ENCODE measurements around the gene HBM. TPM values are rescaled to one million over a fixed set of nuclear protein-coding genes. Genes with fewer than 3 reads are reported as not detected.

Gene HBM
- total and polyA plus RNA-seq, 11 donors: 0.54 to 0.62 (median 0.58) TPM; not detected in 7

DNA sequence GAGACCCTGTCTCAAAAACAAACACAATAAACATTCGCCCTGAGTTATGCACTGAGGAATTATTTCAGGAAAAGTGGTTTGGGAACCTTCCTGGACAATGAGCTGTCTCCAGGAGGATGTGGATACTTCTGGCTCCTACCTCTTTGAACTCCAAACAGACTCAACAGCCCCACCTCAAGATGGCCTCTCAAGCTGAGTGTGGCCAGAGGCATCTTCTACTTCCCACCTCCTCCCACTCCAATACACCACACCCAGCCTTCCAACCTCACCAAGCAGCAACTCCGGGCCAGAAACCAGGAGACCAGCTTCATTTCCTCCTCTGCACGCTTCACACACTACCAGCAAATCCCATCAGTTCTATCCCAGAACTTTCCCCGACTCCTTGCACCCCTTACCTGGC is 26.1 kb downstream of the HBM start:
- intact Hi-C loops (cut with DNase I): no loop called here
- Histone ChIP-seq H3K9me3 (no peaks in the 10 kb centered on the region), H3K27me3 (no peaks in the 10 kb centered on the region), H3K4me3 (no peak overlapping the region), H3K36me3 (peaks cover 3 to 98% (median 96%) of the 10 kb centered on the region in 9 donors), H3K27ac (no peak overlapping the region), H3K4me1 (no peaks in the 10 kb centered on the region)
- DNase-seq (no peak), ATAC-seq (no peak)
- TF ChIP-seq POLR2A (IDR thresholded peaks at IDR 0.05): no peak
- TF ChIP-seq, protein P1, sequence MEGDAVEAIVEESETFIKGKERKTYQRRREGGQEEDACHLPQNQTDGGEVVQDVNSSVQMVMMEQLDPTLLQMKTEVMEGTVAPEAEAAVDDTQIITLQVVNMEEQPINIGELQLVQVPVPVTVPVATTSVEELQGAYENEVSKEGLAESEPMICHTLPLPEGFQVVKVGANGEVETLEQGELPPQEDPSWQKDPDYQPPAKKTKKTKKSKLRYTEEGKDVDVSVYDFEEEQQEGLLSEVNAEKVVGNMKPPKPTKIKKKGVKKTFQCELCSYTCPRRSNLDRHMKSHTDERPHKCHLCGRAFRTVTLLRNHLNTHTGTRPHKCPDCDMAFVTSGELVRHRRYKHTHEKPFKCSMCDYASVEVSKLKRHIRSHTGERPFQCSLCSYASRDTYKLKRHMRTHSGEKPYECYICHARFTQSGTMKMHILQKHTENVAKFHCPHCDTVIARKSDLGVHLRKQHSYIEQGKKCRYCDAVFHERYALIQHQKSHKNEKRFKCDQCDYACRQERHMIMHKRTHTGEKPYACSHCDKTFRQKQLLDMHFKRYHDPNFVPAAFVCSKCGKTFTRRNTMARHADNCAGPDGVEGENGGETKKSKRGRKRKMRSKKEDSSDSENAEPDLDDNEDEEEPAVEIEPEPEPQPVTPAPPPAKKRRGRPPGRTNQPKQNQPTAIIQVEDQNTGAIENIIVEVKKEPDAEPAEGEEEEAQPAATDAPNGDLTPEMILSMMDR (IDR thresholded peaks at IDR 0.05): no peak
- 88 to 96% (median 91%) methylated on average over 4 of the region's 4 CpGs for WGBS, 4 donors

DNA sequence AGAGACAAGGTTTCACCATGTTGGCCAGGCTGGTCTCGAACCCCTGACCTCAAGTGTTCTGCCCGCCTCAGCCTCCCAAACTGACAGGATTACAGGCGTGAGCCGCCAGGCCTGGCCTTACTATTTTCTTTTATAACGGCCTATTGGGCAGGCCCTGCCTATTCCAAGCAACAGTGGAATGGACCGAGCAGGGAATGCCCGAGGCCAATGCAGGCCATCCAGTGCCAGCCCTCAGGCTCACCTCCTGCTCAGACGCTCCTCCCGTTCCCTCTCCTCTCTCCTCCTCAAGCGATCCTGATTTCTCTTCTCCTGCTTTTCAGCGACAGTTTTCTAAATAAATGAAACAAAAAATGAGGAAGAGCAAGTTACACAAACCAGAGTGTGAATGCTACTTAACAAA is 26.9 kb downstream of the HBM start:
- no peak for DNase-seq
- no peak for ATAC-seq
- H3K9me3 ChIP-seq: no peaks in the 10 kb centered on the region
- TF ChIP-seq, protein P1 (IDR thresholded peaks at IDR 0.05): no peak
- TF ChIP-seq POLR2A (IDR thresholded peaks at IDR 0.05): no peak
- H3K27me3 ChIP-seq: no peaks in the 10 kb centered on the region
- H3K4me1 ChIP-seq: no peaks in the 10 kb centered on the region
- WGBS, 4 donors: 94 to 97% (median 97%) methylated on average over 11 of the region's 11 CpGs
- intact Hi-C loops (cut with DNase I): no loop called here
- H3K27ac ChIP-seq: no peak overlapping the region
- H3K4me3 ChIP-seq: no peak overlapping the region
- H3K36me3 ChIP-seq: peaks cover 3 to 100% (median 99%) of the 10 kb centered on the region in 9 donors

DNA sequence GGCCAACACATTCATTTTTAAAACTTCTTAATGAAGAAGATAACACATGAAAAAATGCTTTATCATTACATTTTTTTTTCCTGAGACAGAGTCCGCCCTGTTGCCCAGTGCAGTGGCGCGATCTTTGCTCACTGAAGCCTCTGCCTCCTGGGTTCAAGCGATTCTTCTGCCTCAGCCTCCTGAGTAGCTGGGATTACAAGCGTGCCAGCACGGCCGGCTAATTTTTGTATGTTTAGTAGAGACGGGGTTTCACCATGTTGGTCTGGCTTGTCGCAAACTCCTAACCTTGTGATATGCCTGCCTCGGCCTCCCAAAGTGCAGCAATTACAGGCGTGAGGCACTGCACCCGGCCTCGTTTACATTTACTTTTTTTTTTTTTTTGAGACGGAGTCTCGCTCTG is 27.7 kb downstream of the HBM start:
- Histone ChIP-seq H3K4me1 (no peaks in the 10 kb centered on the region), H3K4me3 (no peak overlapping the region), H3K9me3 (no peaks in the 10 kb centered on the region), H3K27me3 (no peaks in the 10 kb centered on the region), H3K36me3 (peaks cover 3 to 100% (median 100%) of the 10 kb centered on the region in 9 donors), H3K27ac (no peak overlapping the region)
- no peak for ATAC-seq
- no peak for DNase-seq
- intact Hi-C loops (cut with DNase I): no loop called here
- 94 to 97% (median 95%) methylated on average over 14 to 15 of the region's 15 CpGs for WGBS, 4 donors
- TF ChIP-seq, protein P1 (IDR thresholded peaks at IDR 0.05): no peak
- TF ChIP-seq POLR2A (IDR thresholded peaks at IDR 0.05): no peak

DNA sequence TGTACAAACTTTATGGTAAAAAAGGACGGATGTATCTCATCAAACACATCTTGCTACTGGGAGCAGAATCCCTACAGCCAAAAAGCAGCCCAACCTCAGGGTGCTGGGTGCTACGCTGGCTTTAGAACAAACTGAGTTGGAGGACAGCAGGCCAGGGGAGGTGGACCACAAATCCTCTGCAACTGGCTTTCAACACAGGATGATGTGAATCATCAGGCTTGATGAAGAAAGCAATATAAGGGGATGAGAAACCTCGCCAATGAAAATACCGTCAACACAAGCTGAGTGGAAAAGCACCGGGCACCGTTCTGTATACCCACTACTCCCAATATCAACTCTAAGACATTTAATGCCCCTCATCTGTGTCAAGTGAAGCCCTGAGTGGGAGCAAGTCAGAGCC is 28.7 kb downstream of the HBM start:
- H3K36me3 ChIP-seq: peaks cover 3 to 100% (median 100%) of the 10 kb centered on the region in 9 donors
- TF ChIP-seq POLR2A (IDR thresholded peaks at IDR 0.05): no peak
- TF ChIP-seq, protein P1 (IDR thresholded peaks at IDR 0.05): no peak
- H3K27ac ChIP-seq: no peak overlapping the region
- no peaks in the 10 kb centered on the region for H3K4me1 ChIP-seq
- no peaks in the 10 kb centered on the region for H3K9me3 ChIP-seq
- ATAC-seq (no peak), DNase-seq (no peak)
- H3K4me3 ChIP-seq: no peak overlapping the region
- 90 to 98% (median 96%) methylated on average over 6 of the region's 6 CpGs for WGBS, 4 donors
- intact Hi-C loops (cut with DNase I): no loop called here
- no peaks in the 10 kb centered on the region for H3K27me3 ChIP-seq

All from heart left ventricle (tissue), 16 donors.